Mesenchymal stem cell (in vitro differentiated cells and primary cell): ENCODE measurements around the gene RTRAF.

Experiments
- DNase-seq: peaks from one replicate; pipeline ENCODE4 v3.0.0-alpha.2; 2013
- H2AFZ ChIP-seq: one replicate; pipeline ENCODE4 v1.6.1; 2013; ENCODE audit warnings: low read depth, mild to moderate bottlenecking, control low read depth, inconsistent platforms, low read length, moderate library complexity
- H2AK5ac ChIP-seq: 2 replicates; pipeline ENCODE4 v1.6.1; 2013; ENCODE audit warnings: low read length, moderate library complexity, mild to moderate bottlenecking, inconsistent platforms; ENCODE audit not compliant: severe bottlenecking
- H2BK120ac ChIP-seq: one replicate; pipeline ENCODE4 v1.6.1; 2013; ENCODE audit warnings: low read depth, mild to moderate bottlenecking, inconsistent platforms, low read length, moderate library complexity
- H2BK12ac ChIP-seq, 2 experiments: one replicate each; pipeline ENCODE4 v1.6.1; 2013; ENCODE audit warnings: inconsistent platforms in 2 of 2, low read length in 2 of 2, mild to moderate bottlenecking in 2 of 2, moderate library complexity in 2 of 2, control low read depth in 1 of 2
- H2BK15ac ChIP-seq: one replicate; pipeline ENCODE4 v1.6.1; 2013; ENCODE audit warnings: mild to moderate bottlenecking, low read depth, inconsistent platforms; ENCODE audit not compliant: poor library complexity, severe bottlenecking
- H2BK5ac ChIP-seq: 2 replicates; pipeline ENCODE4 v1.6.1; 2013; ENCODE audit warnings: low read depth, mild to moderate bottlenecking, low read length, control low read depth, inconsistent platforms; ENCODE audit not compliant: poor library complexity, severe bottlenecking
- H3K14ac ChIP-seq, 2 experiments: one replicate each; pipeline ENCODE4 v1.6.1; 2013; ENCODE audit warnings: inconsistent platforms in 2 of 2, low read length in 2 of 2, control low read depth in 1 of 2, mild to moderate bottlenecking in 1 of 2, moderate library complexity in 1 of 2
- H3K18ac ChIP-seq, 2 experiments: one replicate each; pipeline ENCODE4 v1.6.1; 2013; ENCODE audit warnings: inconsistent platforms in 2 of 2, low read length in 2 of 2, control low read depth in 1 of 2, low read depth in 1 of 2, mild to moderate bottlenecking in 1 of 2
- H3K23ac ChIP-seq, 2 experiments: one replicate each; pipeline ENCODE4 v1.6.1; 2013; ENCODE audit warnings: inconsistent platforms in 2 of 2, low read length in 2 of 2, mild to moderate bottlenecking in 2 of 2, moderate library complexity in 2 of 2, control low read depth in 1 of 2
- H3K27ac ChIP-seq: 2 replicates; pipeline ENCODE4 v1.5.1; 2013; ENCODE audit warnings: mild to moderate bottlenecking, moderate library complexity, low read length, control low read depth, inconsistent platforms; ENCODE audit not compliant: poor library complexity, severe bottlenecking
- H3K27me3 ChIP-seq, 2 experiments: 2 replicates each; pipeline versions ENCODE4 v1.6.1 to v1.7.0; 2013; ENCODE audit warnings: low read length in 2 of 2, mild to moderate bottlenecking in 2 of 2, moderate library complexity in 2 of 2, control low read depth in 1 of 2, inconsistent platforms in 1 of 2; ENCODE audit not compliant: control insufficient read depth in 1 of 2, insufficient read depth in 1 of 2
- H3K36me3 ChIP-seq, 2 experiments: 2 replicates each; pipeline versions ENCODE4 v1.6.1 to v1.7.0; 2013; ENCODE audit warnings: low read length in 2 of 2, control low read depth in 1 of 2, inconsistent platforms in 1 of 2, low read depth in 1 of 2, mild to moderate bottlenecking in 1 of 2; ENCODE audit not compliant: insufficient read depth in 2 of 2, control insufficient read depth in 1 of 2
- H3K4ac ChIP-seq, 2 experiments: one replicate each; pipeline ENCODE4 v1.6.1; 2013; ENCODE audit warnings: inconsistent platforms in 2 of 2, low read length in 2 of 2, mild to moderate bottlenecking in 2 of 2, moderate library complexity in 2 of 2, control low read depth in 1 of 2, low read depth in 1 of 2
- H3K4me1 ChIP-seq: 2 replicates; pipeline ENCODE4 v1.6.1; 2013; ENCODE audit warnings: low read depth, low read length, control low read depth; ENCODE audit not compliant: control insufficient read depth, insufficient read depth
- H3K4me2 ChIP-seq: 2 replicates; pipeline ENCODE4 v1.6.1; 2013; ENCODE audit warnings: low read length, mild to moderate bottlenecking, inconsistent platforms; ENCODE audit not compliant: poor library complexity, severe bottlenecking
- H3K4me3 ChIP-seq, 2 experiments: 2 replicates each; pipeline versions ENCODE4 v1.5.1 to v1.7.0; 2013; ENCODE audit warnings: low read length in 2 of 2, mild to moderate bottlenecking in 2 of 2, control low read depth in 1 of 2, low read depth in 1 of 2; ENCODE audit not compliant: insufficient read depth in 1 of 2
- H3K79me1 ChIP-seq: replicated peaks from 2 replicates; pipeline ENCODE4 v1.6.1; 2013; ENCODE audit warnings: mild to moderate bottlenecking, control low read depth, low read length, inconsistent platforms; ENCODE audit not compliant: poor library complexity, severe bottlenecking
- H3K9ac ChIP-seq: 2 replicates; pipeline ENCODE4 v1.7.0; 2013; ENCODE audit warnings: mild to moderate bottlenecking, low read length, moderate library complexity
- H3K9me3 ChIP-seq: 2 replicates; pipeline ENCODE4 v1.7.0; 2013; ENCODE audit warnings: mild to moderate bottlenecking, low read length; ENCODE audit not compliant: control insufficient read depth
- H4K8ac ChIP-seq: one replicate; pipeline ENCODE4 v1.6.1; 2013; ENCODE audit warnings: inconsistent platforms, mild to moderate bottlenecking, low read length, moderate library complexity
- H4K91ac ChIP-seq: one replicate; pipeline ENCODE4 v1.6.1; 2013; ENCODE audit warnings: mild to moderate bottlenecking, low read length, inconsistent platforms
- WGBS: methylation state at CpG from one replicate; pipeline ENCODE4 v1.1.7; 2013; ENCODE audit warnings: mixed read lengths; 5-methylcytosine and 5-hydroxymethylcytosine counted together

RTRAF gene

DNA sequence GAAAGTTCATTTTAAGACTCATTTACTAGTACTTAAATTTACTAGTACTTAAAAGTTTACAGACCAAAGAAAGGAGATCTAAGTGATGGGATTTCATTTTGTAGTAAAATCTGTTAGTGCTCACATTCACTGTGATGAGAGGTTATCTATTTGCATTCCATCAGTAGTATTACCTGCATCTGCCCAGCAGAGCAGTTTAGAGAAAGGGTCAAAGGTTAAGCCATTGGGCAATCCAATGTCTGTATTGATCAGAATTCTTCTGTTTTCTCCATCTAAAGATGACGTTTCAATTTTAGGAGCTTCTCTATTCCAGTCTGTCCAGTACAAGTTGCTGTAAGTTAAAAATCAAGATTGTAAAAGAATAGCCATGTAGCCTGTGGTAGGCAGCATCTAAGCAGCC is 18.3 kb downstream of the RTRAF start:
- Histone ChIP-seq H3K27ac (no peak overlapping the region), H3K18ac (no peak overlapping the region), H3K79me1 (peaks cover 15% of the 10 kb centered on the region), H2BK5ac (no peak overlapping the region), H2AFZ (no peak overlapping the region), H3K4me3 (no peak overlapping the region), H3K9ac (no peak overlapping the region), H3K4ac (no peak overlapping the region), H3K4me2 (no peak overlapping the region), H4K8ac (no peak overlapping the region), H3K36me3 (peaks cover 22 to 97% of the 10 kb centered on the region in 2 experiments), H3K14ac (no peak overlapping the region), H3K23ac (no peak overlapping the region), H2AK5ac (no peak overlapping the region), H2BK120ac (no peak overlapping the region), H3K4me1 (peaks cover under 1% of the 10 kb centered on the region), H4K91ac (no peak overlapping the region), H3K9me3 (no peaks in the 10 kb centered on the region), H2BK15ac (no peak overlapping the region), H2BK12ac (no peak overlapping the region), H3K27me3 (no peaks in the 10 kb centered on the region)
- WGBS = no CpG with 5 or more reads among the region's 1 CpG
- DNase-seq = no peak

GRCh38 chr14:52008136-52008535 is 18.8 kb downstream of the RTRAF start:
- Histone ChIP-seq H4K91ac (no peak overlapping the region), H3K9me3 (no peaks in the 10 kb centered on the region), H2BK5ac (no peak overlapping the region), H3K14ac (no peak overlapping the region), H3K79me1 (peaks cover 13% of the 10 kb centered on the region), H3K36me3 (peaks cover 21 to 93% of the 10 kb centered on the region in 2 experiments), H2AFZ (no peak overlapping the region), H3K4me2 (no peak overlapping the region), H3K27ac (no peak overlapping the region), H3K23ac (no peak overlapping the region), H3K4ac (no peak overlapping the region), H3K4me3 (no peak overlapping the region), H3K18ac (no peak overlapping the region), H2BK12ac (no peak overlapping the region), H2BK15ac (no peak overlapping the region), H3K9ac (no peak overlapping the region), H2AK5ac (no peak overlapping the region), H2BK120ac (no peak overlapping the region), H4K8ac (no peak overlapping the region), H3K27me3 (no peaks in the 10 kb centered on the region), H3K4me1 (peaks cover 2% of the 10 kb centered on the region)
- no peak for DNase-seq
- WGBS = 97% methylated on average over 3 of the region's 4 CpGs

DNA sequence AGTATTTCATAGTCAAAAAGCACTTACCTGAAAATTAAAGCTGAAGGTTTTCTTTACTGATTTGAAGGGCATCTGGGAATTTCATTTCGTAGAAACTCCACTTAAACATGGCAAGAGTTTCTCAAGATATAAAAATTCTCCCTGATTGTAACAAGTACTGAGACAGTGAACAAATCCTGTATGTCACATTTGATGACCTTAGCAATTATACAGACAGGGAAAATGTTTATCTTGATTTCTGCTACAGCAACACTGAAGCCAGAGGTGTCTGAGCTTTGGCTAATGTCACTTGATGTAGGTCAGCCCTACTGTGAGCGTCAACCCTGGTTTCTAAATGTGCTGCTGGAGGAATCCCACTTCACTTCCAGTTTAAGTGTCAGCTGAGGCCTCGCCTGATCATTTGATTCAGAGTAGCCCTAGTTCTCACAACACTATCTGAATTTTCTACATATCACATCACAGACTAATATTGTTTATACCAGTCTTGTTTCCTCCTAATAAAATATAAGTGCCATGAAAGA is 20.9 kb downstream of the RTRAF start:
- Histone ChIP-seq H4K91ac (no peak overlapping the region), H2BK15ac (no peak overlapping the region), H3K4ac (no peak overlapping the region), H3K9me3 (no peaks in the 10 kb centered on the region), H4K8ac (no peak overlapping the region), H3K4me3 (no peak overlapping the region), H3K27me3 (no peaks in the 10 kb centered on the region), H3K27ac (no peak overlapping the region), H3K4me1 (peaks cover 2% of the 10 kb centered on the region), H2BK5ac (no peak overlapping the region), H2AK5ac (no peak overlapping the region), H3K36me3 (peaks cover 24 to 92% of the 10 kb centered on the region in 2 experiments), H3K9ac (no peak overlapping the region), H3K14ac (no peak overlapping the region), H2AFZ (no peak overlapping the region), H3K79me1 (peaks cover 11% of the 10 kb centered on the region), H3K4me2 (no peak overlapping the region), H2BK120ac (no peak overlapping the region), H2BK12ac (no peak overlapping the region), H3K23ac (no peak overlapping the region), H3K18ac (no peak overlapping the region)
- no peak for DNase-seq
- WGBS = 92% methylated on average over 2 of the region's 3 CpGs

DNA sequence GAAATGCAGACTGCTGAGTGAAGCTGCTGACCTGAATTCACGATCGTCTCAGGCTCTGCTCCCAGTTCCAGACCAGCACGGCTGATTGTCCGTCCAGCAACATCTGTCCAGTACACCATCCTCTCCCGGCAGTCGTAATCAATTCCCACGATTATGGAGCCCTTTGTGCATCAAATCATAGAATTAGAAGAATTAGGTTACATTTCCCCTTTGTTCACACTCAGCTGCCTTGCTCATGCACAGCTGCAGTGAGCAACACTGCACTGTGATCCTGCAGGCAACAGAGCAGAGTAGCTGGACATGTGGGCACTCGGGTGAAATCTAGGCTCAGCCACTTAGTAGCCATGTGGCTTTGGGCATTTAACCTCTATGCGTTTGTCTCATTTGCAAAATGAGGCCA is 22.2 kb downstream of the RTRAF start:
- Histone ChIP-seq H3K4me1 (peaks cover 2% of the 10 kb centered on the region), H2AK5ac (no peak overlapping the region), H3K18ac (no peak overlapping the region), H3K4me2 (no peak overlapping the region), H3K27ac (no peak overlapping the region), H2AFZ (no peak overlapping the region), H2BK5ac (no peak overlapping the region), H3K79me1 (peaks cover 5% of the 10 kb centered on the region), H3K14ac (no peak overlapping the region), H3K4me3 (no peak overlapping the region), H2BK15ac (no peak overlapping the region), H4K8ac (no peak overlapping the region), H2BK120ac (no peak overlapping the region), H3K23ac (no peak overlapping the region), H2BK12ac (no peak overlapping the region), H4K91ac (no peak overlapping the region), H3K9ac (no peak overlapping the region), H3K4ac (no peak overlapping the region), H3K27me3 (peaks cover 0 to 6% of the 10 kb centered on the region in 2 experiments), H3K36me3 (peaks cover 24 to 81% of the 10 kb centered on the region in 2 experiments), H3K9me3 (no peaks in the 10 kb centered on the region)
- DNase-seq = no peak
- WGBS = 98% methylated on average over 8 of the region's 9 CpGs
